GM19351 (cell line): ENCODE measurements around the gene EML3.
"Not testable (repeated sequence)": the region's sequence is repeated elsewhere in the genome, so short reads cannot be mapped to it uniquely, and the experiment has no call there.

Source experiments
- ATAC-seq: cut with Tn5 transposase; IDR thresholded peaks from one replicate; pipeline ENCODE4 v1.9.1; 2021; ENCODE audit warnings: mild to moderate bottlenecking, moderate library complexity; ENCODE audit not compliant: unreplicated experiment

The EML3 gene

GRCh38 chr11:62601122-62601371 lies 11.5 kb downstream of the EML3 start:
- no peak for ATAC-seq

- ATAC-seq: no peak
These were observed 12.0 kb downstream of the EML3 start for GRCh38 chr11:62600367-62601121.

- ATAC-seq: no peak
These were observed 12.7 kb downstream of the EML3 start for GRCh38 chr11:62599901-62600300.

DNA sequence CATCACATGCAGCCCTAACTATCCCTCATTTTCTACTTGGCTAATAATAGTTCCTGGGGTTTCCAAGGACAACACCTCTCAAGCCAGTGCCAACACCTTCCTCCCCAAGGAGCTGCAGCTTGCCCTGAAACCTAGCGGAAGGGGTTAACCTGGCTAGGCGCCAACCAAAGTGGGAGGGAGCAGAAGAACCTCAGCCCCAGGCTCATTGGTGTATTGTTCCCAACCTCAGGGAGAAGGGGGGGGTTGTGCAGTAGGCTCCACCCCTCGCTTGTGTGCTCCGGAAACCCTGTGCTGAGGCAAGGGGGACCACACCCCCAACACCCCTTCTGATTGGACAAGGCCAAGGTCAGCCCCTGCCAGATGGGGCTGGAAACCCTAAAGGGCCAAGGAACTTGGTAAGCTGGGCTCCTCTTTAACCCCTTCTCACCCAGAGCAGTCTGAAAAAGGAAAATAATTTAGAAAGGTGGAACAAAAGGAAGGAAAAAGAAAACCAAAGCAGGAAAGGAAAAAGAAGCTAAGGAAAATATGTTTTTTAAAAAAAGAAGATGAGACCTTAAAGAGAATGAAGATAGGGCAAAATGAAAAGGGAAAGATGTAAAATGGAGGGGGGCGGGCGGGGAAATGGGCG lies 13.4 kb downstream of the EML3 start:
- peak; percentile 68 for ATAC-seq

- ATAC-seq: no peak
These were observed 17.5 kb downstream of the EML3 start for GRCh38 chr11:62595124-62595523.

DNA sequence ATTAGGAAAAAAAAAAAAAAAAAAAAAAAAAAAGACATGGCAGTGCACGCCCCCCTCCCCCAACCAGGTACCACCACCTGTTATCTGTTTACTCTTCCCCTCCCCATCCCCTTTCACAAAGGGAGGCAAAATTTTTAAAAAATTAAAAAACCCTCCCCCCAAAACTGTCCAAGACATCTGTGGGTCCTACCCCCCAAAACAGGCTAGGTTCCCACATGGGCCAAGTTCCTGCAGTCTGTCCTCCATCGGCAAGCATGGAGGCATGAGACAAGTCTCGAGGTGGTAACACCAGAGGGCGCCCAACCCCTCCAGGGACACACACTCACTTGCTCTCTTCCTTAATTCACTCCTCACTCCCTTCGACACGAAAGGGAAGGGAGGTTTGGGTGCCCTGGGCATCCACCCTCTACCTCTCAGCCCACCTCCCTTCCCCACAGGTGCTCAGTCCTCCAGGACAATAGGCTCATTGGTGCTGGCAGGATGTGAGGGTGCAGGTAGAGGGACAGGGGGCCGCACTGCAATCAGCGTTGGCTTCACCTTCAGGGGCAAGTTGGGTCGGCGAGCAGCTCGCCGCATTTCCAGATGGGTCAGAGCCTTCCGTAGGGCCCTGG lies 19.0 kb downstream of the EML3 start:
- no peak for ATAC-seq

GRCh38 chr11:62592989-62593421 lies 19.6 kb downstream of the EML3 start:
- no peak for ATAC-seq

DNA sequence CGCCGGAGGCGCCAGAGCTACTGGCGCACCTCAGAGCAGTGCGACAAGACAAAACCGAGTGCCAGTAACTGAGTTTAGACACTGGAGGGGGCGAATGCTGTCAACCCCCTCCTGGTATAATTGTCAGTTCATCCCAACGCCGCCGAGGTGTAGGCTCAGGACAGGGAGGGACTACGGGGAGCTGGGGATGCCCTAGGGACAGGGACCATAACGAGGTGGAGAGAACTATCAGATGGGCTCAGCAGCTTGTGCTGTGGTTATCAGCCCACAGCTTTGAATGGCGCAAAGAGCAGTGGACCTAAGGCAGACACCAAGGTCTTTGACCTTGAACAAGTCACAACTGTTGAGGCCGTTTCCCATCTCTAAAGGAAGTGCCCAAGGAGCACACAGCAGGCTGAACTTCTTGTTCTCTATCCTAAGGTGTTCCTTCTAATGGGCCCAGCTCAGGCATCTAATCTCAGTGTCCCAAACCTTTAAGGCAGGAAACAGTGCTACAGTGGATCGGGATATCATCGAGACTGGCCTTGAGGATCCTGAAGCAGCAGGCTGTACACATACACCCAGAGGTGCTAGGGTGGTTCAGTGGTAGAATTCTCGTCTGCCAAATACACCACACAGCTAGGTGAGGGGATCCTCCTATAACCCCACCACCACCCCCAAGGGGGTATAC lies 20.3 kb downstream of the EML3 start:
- ATAC-seq: peak; percentile 5

- ATAC-seq: peak; percentile 86
These were observed 21.0 kb downstream of the EML3 start, which contains the start of gene TUT1 for GRCh38 chr11:62591448-62592145. TSS of gene TUT1 (minus strand) at chr11:62591523. CDS start at chr11:62591485, 38 bp downstream.

- ATAC-seq: no peak
These were observed 23.5 kb downstream of the EML3 start for GRCh38 chr11:62588966-62589637.

DNA sequence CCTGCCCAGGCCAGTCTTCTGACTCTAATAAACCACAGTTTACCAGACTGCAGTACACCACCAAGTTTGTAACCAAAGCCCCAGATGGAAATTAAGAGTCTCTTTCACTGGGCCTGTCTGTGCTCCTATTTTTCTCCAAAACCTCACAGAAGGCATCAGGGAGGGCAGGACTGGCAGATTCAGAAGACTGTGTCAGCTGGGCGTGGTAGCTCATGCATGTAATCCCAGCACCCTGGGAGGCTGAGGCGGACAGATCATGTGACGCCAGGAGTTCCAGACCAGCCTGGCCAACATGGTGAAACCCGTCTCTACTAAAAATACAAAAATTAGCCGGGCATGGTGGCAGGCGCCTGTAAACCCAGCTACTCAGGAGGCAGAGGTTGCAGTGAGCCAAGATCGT lies 27.2 kb downstream of the EML3 start:
- not testable (repeated sequence) for ATAC-seq

- not testable (repeated sequence) for ATAC-seq
These were observed 30.8 kb downstream of the EML3 start for GRCh38 chr11:62581735-62582134.

- ATAC-seq: no peak
These were observed 31.4 kb downstream of the EML3 start for GRCh38 chr11:62580959-62581715.

DNA sequence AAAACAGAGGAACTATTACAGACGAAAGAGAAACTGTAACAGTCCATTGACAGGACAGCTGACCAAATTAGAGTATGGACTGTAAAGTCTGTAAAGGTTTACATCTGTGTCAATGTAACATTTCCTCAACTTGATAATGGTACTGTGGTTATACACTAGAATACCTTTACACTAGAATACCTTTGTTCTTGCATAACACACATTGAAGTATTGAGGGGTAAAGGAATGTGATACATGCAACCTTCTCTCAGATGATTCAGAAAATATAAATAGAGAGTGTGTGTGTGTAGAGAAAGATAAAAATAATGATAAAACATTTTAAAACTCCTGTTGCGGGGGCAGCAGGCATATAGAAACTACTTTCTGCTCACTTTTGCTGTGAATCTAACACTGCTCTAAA lies 33.3 kb downstream of the EML3 start:
- ATAC-seq: no peak

GRCh38 chr11:62578541-62578940 lies 34.0 kb downstream of the EML3 start:
- no peak for ATAC-seq

DNA sequence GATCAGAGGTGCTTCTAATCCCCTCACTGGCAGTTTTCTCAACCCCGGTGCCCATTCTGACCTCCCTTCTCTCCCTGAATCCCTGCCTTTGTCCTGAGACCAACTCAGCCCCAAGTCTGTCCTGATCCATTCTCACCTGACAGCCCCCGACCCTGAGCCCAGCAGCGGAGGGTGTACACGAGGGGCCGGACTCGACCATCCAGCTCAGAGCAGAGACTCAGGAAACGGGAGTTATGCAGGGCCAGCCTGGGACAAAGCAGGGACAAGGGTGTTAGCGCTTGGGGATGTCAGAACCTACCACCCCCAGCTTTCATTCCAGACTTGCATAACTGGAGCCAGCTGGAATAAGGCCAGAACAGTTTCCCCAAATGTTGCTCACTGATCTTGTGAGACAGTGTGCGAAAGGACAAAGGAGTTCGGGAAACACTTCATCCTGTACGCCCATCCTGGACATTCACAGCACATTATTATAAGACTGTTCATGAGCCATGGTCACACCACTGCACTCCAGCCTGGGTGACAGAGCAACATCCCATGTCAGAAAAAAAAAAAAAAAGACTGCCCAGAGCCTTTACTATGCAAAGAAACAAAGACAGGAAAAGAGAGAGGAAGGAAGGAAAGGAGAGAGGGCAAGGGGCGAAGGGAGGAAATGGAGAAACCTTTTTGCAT lies 35.4 kb downstream of the EML3 start:
- ATAC-seq: no peak

DNA sequence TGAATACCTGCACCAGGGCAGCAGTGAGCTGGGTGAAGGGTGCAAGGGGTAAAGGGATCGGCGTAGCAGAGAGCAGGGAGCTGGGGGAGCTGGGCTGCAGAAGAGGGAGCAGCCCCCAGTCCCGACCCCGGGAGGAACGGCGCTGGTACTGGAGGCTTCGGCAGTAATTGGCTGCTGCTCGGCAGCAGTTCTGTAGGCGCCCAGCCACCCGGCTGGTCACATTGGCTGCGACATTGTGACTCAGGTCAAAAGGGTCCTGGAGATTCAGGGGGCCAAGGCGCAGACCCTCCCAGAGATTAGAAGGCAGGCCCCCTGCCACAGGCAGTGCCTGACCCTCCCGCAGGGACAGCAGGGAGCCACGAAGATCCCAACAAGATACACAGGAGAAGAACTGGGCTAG lies 36.7 kb downstream of the EML3 start:
- no peak for ATAC-seq

DNA sequence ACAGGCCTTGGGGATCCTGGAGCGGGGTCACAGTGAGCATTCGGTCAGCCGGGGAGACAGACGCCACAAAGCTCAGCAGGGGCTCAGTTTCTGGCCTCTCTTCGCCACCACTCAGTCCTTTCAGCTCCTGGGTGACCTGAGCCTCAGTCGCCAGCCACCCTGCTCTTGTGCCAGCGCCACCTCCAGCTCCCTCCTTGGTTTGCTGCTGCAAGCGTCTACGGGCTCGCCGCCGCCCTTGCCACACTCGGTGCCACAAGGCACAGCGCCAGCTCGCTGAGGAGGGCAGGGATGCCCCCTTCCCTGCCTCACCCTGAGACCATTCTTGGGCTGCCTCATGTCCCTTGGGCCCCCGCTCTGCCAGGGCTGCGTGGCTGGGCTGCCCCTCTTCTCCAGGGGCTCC lies 37.4 kb downstream of the EML3 start:
- ATAC-seq: no peak

DNA sequence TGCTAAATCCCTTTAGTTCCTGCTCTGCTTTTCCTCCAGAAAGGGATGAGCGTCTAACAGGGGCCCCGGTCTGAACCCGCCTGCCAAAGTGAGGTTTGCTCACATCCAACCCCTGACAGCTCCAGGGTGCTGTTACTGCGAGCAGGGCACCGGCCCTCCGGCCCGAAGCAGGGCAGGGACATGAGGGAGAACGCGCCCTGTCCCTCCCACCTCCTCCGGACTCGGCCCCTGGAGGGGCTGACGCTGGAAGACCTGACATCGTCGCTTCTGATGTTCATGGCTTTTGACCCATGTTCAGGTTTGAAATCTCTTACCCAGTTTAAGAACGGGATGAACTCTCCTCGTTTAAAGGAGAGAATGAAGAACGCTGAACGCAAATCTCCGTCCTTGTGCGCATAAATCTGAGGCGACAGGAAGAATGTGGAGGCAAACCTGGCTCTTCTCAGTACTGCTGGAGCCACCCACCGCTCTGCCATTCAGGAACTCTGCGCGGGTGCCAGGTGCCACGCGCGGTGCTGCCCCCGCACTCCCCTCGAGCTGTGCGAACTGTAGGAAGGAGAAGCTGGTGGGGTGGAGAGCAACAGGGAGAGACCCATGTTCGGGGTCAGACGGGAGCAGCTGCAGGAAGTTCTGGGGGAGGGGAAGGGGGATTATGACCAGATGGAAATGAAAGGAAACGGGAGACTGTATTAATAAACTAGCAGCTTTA lies 38.1 kb downstream of the EML3 start:
- peak; percentile 19 for ATAC-seq
